ENCODE data around the gene FLNC.

FLNC gene

GRCh38 chr7:128893251-128894100 is 63.3 kb downstream of the FLNC start:
- DNase-seq: no peak

GRCh38 chr7:128894101-128894440 is 63.9 kb downstream of the FLNC start:
- no peak for DNase-seq

GRCh38 chr7:128895320-128895719 is 65.1 kb downstream of the FLNC start:
- DNase-seq: no peak

- DNase-seq: no peak
Measured at GRCh38 chr7:128899392-128899791, 69.2 kb downstream of the FLNC start.

- no peak for DNase-seq
Measured at GRCh38 chr7:128900237-128900636, 70.0 kb downstream of the FLNC start.

- no peak for DNase-seq
Measured at GRCh38 chr7:128902761-128903585, 72.8 kb downstream of the FLNC start.

- DNase-seq: no peak
Measured at GRCh38 chr7:128903621-128904361, 73.6 kb downstream of the FLNC start.

GRCh38 chr7:128904381-128905197 is 74.4 kb downstream of the FLNC start:
- DNase-seq: peak; percentile 78

- DNase-seq: no peak
Measured at GRCh38 chr7:128906001-128906765, 76.0 kb downstream of the FLNC start.

GRCh38 chr7:128906766-128907559 is 76.8 kb downstream of the FLNC start:
- no peak for DNase-seq
